GM21515 (cell line): ENCODE data around the gene MRTFA.
A peak's percentile ranks its signal among the peaks of the same experiment; 100 is the strongest.
"Not testable (repeated sequence)": the region's sequence is repeated elsewhere in the genome, so short reads cannot be mapped to it uniquely, and the experiment has no call there.

ENCODE experiments used
- ATAC-seq: cut with Tn5 transposase; IDR thresholded peaks from one replicate; pipeline ENCODE4 v1.9.1; 2021; ENCODE audit not compliant: unreplicated experiment

MRTFA gene

GRCh38 chr22:40597526-40598430 lies 38.7 kb downstream of the MRTFA start:
- ATAC-seq, result no peak

- no peak for ATAC-seq
Measured at GRCh38 chr22:40595497-40596234, 40.9 kb downstream of the MRTFA start.

- no peak for ATAC-seq
Measured at GRCh38 chr22:40594924-40595323, 41.6 kb downstream of the MRTFA start.

- no peak for ATAC-seq
Measured at GRCh38 chr22:40594346-40594745, 42.2 kb downstream of the MRTFA start.

GRCh38 chr22:40593460-40594273 lies 42.9 kb downstream of the MRTFA start:
- no peak for ATAC-seq

GRCh38 chr22:40592352-40593113 lies 44.0 kb downstream of the MRTFA start:
- ATAC-seq, result no peak

- ATAC-seq, result no peak
Measured at GRCh38 chr22:40588726-40589125, 47.8 kb downstream of the MRTFA start.

GRCh38 chr22:40586781-40587180 lies 49.7 kb downstream of the MRTFA start:
- ATAC-seq, result no peak

- no peak for ATAC-seq
Measured at GRCh38 chr22:40585310-40585751, 51.2 kb downstream of the MRTFA start.

GRCh38 chr22:40584766-40585165 lies 51.8 kb downstream of the MRTFA start:
- not testable (repeated sequence) for ATAC-seq

GRCh38 chr22:40583053-40583741 lies 53.3 kb downstream of the MRTFA start:
- ATAC-seq, result peak; percentile 59

- ATAC-seq, result no peak
Measured at GRCh38 chr22:40582063-40582462, 54.5 kb downstream of the MRTFA start.

GRCh38 chr22:40580631-40581030 lies 55.9 kb downstream of the MRTFA start:
- no peak for ATAC-seq

- no peak for ATAC-seq
Measured at GRCh38 chr22:40578171-40578570, 58.3 kb downstream of the MRTFA start.

GRCh38 chr22:40572976-40573375 lies 63.5 kb downstream of the MRTFA start:
- ATAC-seq, result no peak

- no peak for ATAC-seq
Measured at GRCh38 chr22:40571887-40572286, 64.6 kb downstream of the MRTFA start.

GRCh38 chr22:40567626-40568328 lies 68.7 kb downstream of the MRTFA start:
- no peak for ATAC-seq

- no peak for ATAC-seq
Measured at GRCh38 chr22:40567106-40567505, 69.4 kb downstream of the MRTFA start.

GRCh38 chr22:40560994-40561515 lies 75.5 kb downstream of the MRTFA start:
- no peak for ATAC-seq
